NCI-H128 (cell line): ENCODE measurements around the gene IRF1.
"Not testable (repeated sequence)": the region's sequence is repeated elsewhere in the genome, so short reads cannot be mapped to it uniquely, and the experiment has no call there.

Source experiments
- DNase-seq: peaks from one replicate; lab custom pipeline; 2025; ENCODE audit not compliant: unreplicated experiment; lab: John Stamatoyannopoulos, UW

The IRF1 gene

GRCh38 chr5:132487095-132487428 is 3.5 kb downstream of the IRF1 start:
- DNase-seq, result no peak

- no peak for DNase-seq
Measured at GRCh38 chr5:132486318-132487094, 4.1 kb downstream of the IRF1 start.

GRCh38 chr5:132485641-132486317 is 4.8 kb downstream of the IRF1 start:
- DNase-seq, result no peak

- DNase-seq, result not testable (repeated sequence)
Measured at GRCh38 chr5:132484876-132485640, 5.5 kb downstream of the IRF1 start.

GRCh38 chr5:132484391-132484725 is 6.2 kb downstream of the IRF1 start:
- DNase-seq, result no peak

GRCh38 chr5:132483661-132484390 is 6.7 kb downstream of the IRF1 start:
- DNase-seq, result no peak

- no peak for DNase-seq
Measured at GRCh38 chr5:132483101-132483500, 7.5 kb downstream of the IRF1 start.

- DNase-seq, result no peak
Measured at GRCh38 chr5:132481596-132482211, 8.9 kb downstream of the IRF1 start.

GRCh38 chr5:132480893-132481595 is 9.5 kb downstream of the IRF1 start:
- no peak for DNase-seq

- DNase-seq, result no peak
Measured at GRCh38 chr5:132480546-132480892, 10.1 kb downstream of the IRF1 start.

GRCh38 chr5:132480042-132480441 is 10.5 kb downstream of the IRF1 start:
- DNase-seq, result no peak

- no peak for DNase-seq
Measured at GRCh38 chr5:132479111-132479951, 11.2 kb downstream of the IRF1 start.

GRCh38 chr5:132478366-132478871 is 12.2 kb downstream of the IRF1 start:
- DNase-seq, result no peak

GRCh38 chr5:132477784-132478365 is 12.7 kb downstream of the IRF1 start:
- no peak for DNase-seq

GRCh38 chr5:132476876-132477781 is 13.4 kb downstream of the IRF1 start:
- DNase-seq, result no peak

GRCh38 chr5:132475987-132476875 is 14.3 kb downstream of the IRF1 start:
- no peak for DNase-seq

GRCh38 chr5:132475497-132475882 is 15.1 kb downstream of the IRF1 start:
- no peak for DNase-seq
